22Rv1 (cell line): Measurements from ENCODE around the gene RAP1GAP.

ENCODE experiments used
- ZFX ChIP-seq: fragments of 450-650 bp; IDR thresholded peaks from 2 replicates; pipeline ENCODE4 v1.6.1; 2017; ENCODE audit warnings: antibody characterized with exemption, borderline replicate concordance
- TF ChIP-seq, protein P1 (sequence below): fragments of 450-650 bp; IDR thresholded peaks from 2 replicates; pipeline ENCODE4 v1.5.1; 2017; ENCODE audit warnings: mild to moderate bottlenecking

GRCh38 chr1:21586222-21586621, 82.9 kb downstream of the RAP1GAP start:
- TF ChIP-seq, protein P1, sequence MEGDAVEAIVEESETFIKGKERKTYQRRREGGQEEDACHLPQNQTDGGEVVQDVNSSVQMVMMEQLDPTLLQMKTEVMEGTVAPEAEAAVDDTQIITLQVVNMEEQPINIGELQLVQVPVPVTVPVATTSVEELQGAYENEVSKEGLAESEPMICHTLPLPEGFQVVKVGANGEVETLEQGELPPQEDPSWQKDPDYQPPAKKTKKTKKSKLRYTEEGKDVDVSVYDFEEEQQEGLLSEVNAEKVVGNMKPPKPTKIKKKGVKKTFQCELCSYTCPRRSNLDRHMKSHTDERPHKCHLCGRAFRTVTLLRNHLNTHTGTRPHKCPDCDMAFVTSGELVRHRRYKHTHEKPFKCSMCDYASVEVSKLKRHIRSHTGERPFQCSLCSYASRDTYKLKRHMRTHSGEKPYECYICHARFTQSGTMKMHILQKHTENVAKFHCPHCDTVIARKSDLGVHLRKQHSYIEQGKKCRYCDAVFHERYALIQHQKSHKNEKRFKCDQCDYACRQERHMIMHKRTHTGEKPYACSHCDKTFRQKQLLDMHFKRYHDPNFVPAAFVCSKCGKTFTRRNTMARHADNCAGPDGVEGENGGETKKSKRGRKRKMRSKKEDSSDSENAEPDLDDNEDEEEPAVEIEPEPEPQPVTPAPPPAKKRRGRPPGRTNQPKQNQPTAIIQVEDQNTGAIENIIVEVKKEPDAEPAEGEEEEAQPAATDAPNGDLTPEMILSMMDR = no peak
- TF ChIP-seq ZFX = no peak
